ENCODE results near the gene SF3A2. TPM values are rescaled to one million over a fixed set of nuclear protein-coding genes. Genes with fewer than 3 reads are reported as not detected.
"Not testable (repeated sequence)": the region's sequence is repeated elsewhere in the genome, so short reads cannot be mapped to it uniquely, and the experiment has no call there.

The SF3A2 gene
- total RNA-seq, 2 experiments from 2014 or later = 133 to 142 TPM

GRCh38 chr19:2276429-2276986 lies 39.9 kb downstream of the SF3A2 start:
- ChIA-PET CTCF (no interaction called here), POLR2A (no interaction called here)

DNA sequence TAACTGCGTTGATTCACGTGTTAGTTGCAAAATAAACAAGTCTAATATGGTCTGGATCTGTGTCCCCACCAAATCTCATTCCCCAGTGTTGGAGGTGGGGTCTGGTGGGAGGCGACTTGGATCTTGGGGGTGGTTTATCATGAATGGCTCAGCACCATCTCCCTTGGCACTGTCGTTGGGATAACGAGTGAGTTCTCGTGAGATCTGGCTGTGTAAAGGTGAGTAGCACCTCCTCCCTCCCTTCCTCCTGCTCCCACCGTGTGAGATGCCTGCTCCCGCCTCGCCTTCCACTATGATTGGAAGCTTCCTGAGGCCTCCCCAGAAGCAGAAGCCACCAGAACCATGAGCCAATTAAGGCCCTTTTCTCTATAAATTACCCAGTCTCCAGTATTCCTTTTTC lies 40.5 kb downstream of the SF3A2 start:
- ChIA-PET CTCF (no interaction called here), POLR2A (no interaction called here)

GRCh38 chr19:2278459-2279158 lies 42.0 kb downstream of the SF3A2 start:
- CTCF ChIA-PET = no interaction called here

DNA sequence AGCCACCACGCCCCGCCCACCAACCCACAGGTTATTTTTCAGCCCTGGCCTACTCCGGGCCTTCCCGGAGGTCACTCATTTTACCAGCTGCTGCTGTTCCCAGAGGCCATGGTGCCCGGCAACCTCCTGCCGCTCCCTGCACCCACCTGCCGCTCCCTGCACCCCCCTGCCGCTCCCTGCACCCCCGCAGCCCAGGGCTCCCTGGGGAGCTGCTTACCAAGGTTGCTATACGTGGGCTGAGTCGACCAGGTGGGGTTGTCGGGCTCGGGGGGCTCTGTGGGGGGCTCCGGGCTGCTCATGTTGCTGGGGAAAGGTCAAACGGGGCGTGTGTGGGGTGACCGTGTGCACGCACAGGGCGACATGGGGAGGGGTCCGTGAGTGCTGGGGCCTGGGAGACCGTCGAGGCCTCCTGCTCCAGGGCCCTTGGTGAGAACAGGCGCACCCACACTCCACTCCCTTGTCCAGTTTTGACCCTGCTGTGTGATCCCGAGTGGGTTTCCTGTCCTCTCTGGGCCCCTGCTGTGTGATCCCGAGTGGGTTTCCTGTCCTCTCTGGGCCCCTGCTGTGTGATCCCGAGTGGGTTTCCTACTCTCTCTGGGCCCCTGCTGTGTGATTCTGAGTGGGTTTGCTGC lies 44.1 kb downstream of the SF3A2 start:
- ChIA-PET POLR2A (no interaction called here), CTCF (no interaction called here)

More at GRCh38 chr19:2278459-2279158, 42.0 kb downstream of the SF3A2 start:
- POLR2A ChIA-PET = no interaction called here

- POLR2A ChIA-PET, CTCF ChIA-PET: not testable (repeated sequence)
Measured at GRCh38 chr19:2281265-2282061, 44.8 kb downstream of the SF3A2 start.

- ChIA-PET POLR2A (interaction anchor here (0.6 kb wide), 1 partner anchor 45 kb away, joined by 4 read pairs; no protein-coding TSS in a partner anchor), CTCF (interaction anchor here (1.1 kb wide), 1 partner anchor 44 kb away, joined by 8 read pairs; no protein-coding TSS in a partner anchor)
Measured at GRCh38 chr19:2282062-2282861, 45.6 kb downstream of the SF3A2 start, which contains the start of gene PEAK3. Gene PEAK3 (minus strand): TSS chr19:2282175. CDS start chr19:2280931, 1,244 bp downstream.

DNA sequence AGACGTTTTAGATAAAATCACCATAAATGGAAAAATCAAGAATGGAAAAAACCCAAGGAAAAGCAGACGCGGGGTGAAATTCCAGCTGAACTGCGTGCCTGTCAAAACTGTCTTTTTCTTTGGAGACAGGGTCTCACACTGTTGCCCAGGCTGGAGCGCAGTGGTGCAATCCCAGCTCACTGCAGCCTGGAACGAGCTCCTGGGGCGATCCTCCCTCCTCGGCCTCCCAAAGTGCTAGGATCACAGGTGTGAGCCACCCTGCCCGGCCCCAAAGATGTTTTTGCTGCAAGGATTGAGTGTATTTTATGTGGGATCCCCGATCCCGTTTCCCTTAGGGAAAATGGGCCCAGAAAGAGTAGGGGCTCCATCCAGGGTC lies 46.2 kb downstream of the SF3A2 start:
- POLR2A ChIA-PET = interaction anchor here (0.6 kb wide), 1 partner anchor 46 kb away, joined by 4 read pairs; no protein-coding TSS in a partner anchor
- CTCF ChIA-PET = interaction anchor here (0.5 to 1.1 kb wide), 2 partner anchors 45 to 353 kb away, joined by 4 to 8 read pairs; no protein-coding TSS in a partner anchor

DNA sequence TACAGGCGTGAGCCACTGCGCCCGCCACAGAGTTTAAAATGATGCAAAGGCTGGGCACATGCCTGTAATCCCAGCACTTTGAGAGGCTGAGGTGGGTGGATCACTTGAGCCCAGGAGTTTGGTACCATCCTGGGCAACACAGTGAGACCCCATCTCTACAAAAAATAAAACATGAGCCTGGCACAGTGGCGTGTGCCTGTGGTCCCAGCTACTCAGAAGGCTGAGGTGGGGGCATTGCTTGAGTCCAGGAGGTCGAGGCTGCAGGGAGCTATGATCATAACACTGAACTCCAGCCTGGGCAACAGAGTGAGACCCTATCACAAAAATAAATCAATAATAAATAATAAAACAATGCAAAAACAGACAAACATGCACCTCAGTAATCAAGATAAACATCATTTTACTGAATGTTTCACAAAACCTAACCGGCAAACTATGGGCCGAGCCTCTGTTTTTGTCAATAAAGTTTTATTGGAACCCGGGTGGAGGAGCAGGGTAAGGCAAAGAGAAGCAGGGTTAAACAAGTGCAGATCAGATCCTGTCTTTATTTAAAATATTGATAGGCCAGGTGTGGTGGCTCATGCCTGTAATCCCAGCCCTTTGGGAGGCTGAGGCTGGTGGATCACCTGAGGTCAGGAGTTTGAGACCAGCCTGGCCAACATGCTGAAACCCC lies 47.3 kb downstream of the SF3A2 start:
- POLR2A ChIA-PET = no interaction called here

DNA sequence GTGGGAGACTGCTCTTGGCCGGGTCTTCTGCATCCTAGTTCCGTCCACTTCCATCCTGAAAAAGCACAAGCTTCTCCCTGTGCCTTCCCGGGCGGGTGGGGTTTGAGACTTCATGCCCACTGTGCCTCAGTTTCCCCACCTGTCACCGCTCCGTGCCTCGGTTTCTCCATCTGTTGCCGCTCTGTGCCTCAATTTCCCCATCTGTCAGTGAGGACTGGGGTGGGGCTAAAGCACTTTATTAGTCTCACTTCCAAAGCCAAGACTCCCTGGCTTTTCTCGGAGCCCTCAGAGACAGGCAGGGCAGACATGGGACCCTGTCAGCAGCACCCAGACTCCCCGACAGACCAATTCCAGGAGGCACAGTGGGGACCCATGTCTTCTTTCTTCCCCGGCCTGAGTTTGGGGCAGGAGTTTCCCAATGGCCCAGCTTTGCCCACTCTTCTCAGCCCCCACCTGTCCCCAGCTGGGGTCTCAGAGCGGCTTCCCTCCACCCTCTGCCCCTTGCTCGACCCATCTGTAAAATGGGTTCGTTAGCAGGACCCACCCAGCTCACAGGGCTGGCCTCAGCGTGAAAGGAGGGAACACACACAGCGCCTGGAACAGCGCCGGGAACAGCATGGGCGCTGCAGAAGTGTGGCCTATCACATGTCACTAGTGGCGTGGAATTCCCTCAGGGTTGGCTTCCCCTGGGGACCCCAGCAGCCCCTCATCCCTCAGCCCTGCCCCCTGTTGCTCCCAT lies 49.9 kb downstream of the SF3A2 start:
- ChIA-PET CTCF (interaction anchor here (2.2 kb wide), 1 partner anchor 13 kb away, joined by 8 read pairs; no protein-coding TSS in a partner anchor), POLR2A (interaction anchor here (0.6 to 1.5 kb wide), 2 partner anchors 14 to 247 kb away, joined by 3 read pairs; no protein-coding TSS in a partner anchor)

More for the DNA sequence above, 47.3 kb downstream of the SF3A2 start:
- CTCF ChIA-PET = interaction anchor here (0.7 to 1.1 kb wide), 2 partner anchors 43 to 107 kb away, joined by 3 to 5 read pairs; no protein-coding TSS in a partner anchor

DNA sequence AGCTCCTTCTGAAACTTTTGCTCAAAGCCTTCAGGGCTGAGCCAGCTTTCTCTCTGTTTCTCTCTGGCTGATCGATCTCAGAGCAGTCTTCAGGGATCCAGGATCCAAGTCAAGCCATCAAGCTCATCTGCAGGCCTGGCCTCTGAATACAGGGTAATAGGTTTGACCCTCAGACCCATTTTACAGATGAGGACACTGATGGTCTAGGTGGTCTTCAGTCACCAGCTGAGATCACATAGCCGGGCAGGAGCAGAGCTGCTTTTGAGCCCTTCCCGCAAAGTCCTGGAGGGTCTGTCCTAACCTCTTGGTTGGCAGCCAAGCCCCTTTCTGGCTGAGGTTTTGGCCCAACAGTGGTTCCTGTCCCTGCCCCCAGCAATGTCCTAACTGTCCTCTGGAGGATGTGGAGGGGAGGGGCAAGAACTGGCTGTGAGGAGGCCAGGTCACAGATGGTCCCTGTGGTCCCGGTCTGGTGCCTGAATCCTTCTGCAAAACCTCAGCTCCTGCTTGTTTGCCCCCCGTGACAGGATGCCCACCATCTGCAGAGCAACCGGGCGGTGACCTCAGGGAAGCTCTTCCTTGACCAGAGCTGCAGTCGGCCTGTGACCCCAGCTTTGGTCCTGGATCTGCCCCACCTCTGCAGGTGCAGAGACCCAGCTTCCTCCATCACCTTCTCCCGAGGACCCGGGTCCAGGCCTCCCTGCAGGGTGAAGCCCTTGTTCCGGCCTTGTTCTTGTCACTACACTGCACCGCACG lies 51.1 kb downstream of the SF3A2 start:
- POLR2A ChIA-PET = interaction anchor here (0.6 to 1.4 kb wide), 2 partner anchors 14 to 50 kb away, joined by 3 to 5 read pairs; no protein-coding TSS in a partner anchor
- CTCF ChIA-PET = interaction anchor here (0.8 to 2.2 kb wide), 3 partner anchors 14 to 328 kb away, joined by 3 to 9 read pairs (median 5); partner anchors contain the start of gene PLEKHJ1

- CTCF ChIA-PET = interaction anchor here (0.8 to 2.2 kb wide), 3 partner anchors 14 to 327 kb away, joined by 3 to 9 read pairs (median 5); no protein-coding TSS in a partner anchor
- POLR2A ChIA-PET = interaction anchor here (1.4 kb wide), 1 partner anchor 15 kb away, joined by 5 read pairs; no protein-coding TSS in a partner anchor
Measured at GRCh38 chr19:2288338-2288817, 51.8 kb downstream of the SF3A2 start.

- CTCF ChIA-PET = interaction anchor here (0.7 to 2.2 kb wide), 4 partner anchors 15 to 392 kb away, joined by 3 to 9 read pairs (median 4); no protein-coding TSS in a partner anchor
Measured at GRCh38 chr19:2288818-2289713, 52.4 kb downstream of the SF3A2 start.

DNA sequence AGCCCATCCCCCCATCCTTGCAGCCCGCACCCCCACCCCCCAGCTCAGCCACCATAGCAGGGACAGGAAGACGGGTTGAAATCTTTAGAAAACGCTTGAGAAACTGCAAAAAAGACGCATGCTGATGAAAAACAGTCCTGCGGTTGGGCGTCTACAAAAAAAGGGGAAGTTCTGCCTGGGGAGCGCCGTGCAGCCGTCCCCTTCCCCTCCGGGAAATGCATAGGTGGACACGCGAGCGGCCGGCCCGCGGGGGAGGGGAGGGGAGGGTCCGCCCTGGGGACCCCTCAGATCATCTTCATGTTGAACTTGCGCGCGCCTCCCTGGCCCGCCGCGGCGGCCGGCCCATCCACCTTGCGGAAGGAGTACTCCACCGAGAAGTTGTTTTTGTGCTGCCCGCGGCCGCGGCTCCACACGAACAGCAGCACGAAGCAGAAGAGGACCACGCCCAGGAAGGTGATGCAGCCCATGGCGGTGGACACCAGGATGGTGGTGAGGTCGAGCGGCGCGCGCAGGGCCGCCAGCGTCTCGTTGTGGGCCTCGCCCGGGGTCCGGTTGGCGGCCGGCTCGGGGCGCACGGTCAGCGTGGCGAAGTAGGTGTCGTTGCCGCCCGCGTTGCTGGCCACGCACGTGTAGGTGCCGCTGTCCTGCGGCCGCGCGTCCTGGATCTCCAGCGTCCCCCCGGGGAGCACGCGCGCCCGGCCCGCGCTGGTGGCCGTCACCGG lies 53.3 kb downstream of the SF3A2 start:
- CTCF ChIA-PET = interaction anchor here (0.7 kb wide), 1 partner anchor 393 kb away, joined by 3 read pairs; no protein-coding TSS in a partner anchor
- POLR2A ChIA-PET = no interaction called here

More at GRCh38 chr19:2288818-2289713, 52.4 kb downstream of the SF3A2 start:
- POLR2A ChIA-PET = interaction anchor here (1.4 kb wide), 1 partner anchor 16 kb away, joined by 5 read pairs; no protein-coding TSS in a partner anchor

- ChIA-PET CTCF (interaction anchor here (0.6 kb wide), 1 partner anchor 100 kb away, joined by 3 read pairs; no protein-coding TSS in a partner anchor), POLR2A (no interaction called here)
Measured at GRCh38 chr19:2290441-2291184, 54.0 kb downstream of the SF3A2 start.

Measured in activated CD8-positive, alpha-beta memory T cell treated with anti-CD3 and anti-CD28 coated beads for 36 hours (primary cell).